Measurements from ENCODE around the gene SH2D5. TPM values are rescaled to one million over a fixed set of nuclear protein-coding genes. Genes with fewer than 3 reads are reported as not detected.

Gene SH2D5
- total RNA-seq, 1 donor from 2014 or later: 5.9 TPM

DNA sequence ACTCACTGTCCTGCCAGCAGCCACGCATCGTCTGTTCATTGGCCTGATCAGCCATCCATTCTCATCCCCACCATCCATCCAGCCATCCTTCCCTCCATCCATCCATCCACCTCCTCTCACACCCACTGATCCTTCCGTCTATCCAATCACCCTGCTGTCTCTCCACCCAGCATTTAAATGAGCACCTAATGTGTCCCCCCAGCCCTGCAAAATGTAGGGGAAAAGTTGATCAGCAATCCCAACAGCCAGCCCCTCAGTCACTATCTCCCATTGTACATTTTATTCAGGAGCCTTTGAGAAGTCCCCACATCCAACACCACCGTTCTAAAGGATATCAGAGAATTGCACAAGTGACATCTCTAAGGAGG is 60.3 kb downstream of the SH2D5 start:
- Histone ChIP-seq H2AFZ (ENCODE audit: low read depth, low read length) (no peak overlapping the region), H3K36me3 (ENCODE audit: insufficient read depth, low read length) (no peaks in the 10 kb centered on the region), H3K4me2 (ENCODE audit: low read length) (no peak overlapping the region), H3K9me3 (ENCODE audit: insufficient read depth, low read depth, low read length) (no peaks in the 10 kb centered on the region), H4K20me1 (ENCODE audit: insufficient read depth, low read length) (no peaks in the 10 kb centered on the region), H3K4me1 (ENCODE audit: insufficient read depth, low read length) (no peaks in the 10 kb centered on the region), H3K27me3 (ENCODE audit: insufficient read depth, low read length) (no peaks in the 10 kb centered on the region), H3K79me2 (ENCODE audit: insufficient read depth, low read length) (no peaks in the 10 kb centered on the region), H3K27ac (ENCODE audit: low read depth, low read length) (no peak overlapping the region), H3K9ac (ENCODE audit: low read length) (no peak overlapping the region), H3K4me3 (ENCODE audit: insufficient read depth, low read depth, low read length) (no peak overlapping the region)
- Mint-ChIP-seq H3K4me1 (ENCODE audit: low read depth, unreplicated experiment) (no peaks in the 10 kb centered on the region), H3K27ac (ENCODE audit: unreplicated experiment) (no peak overlapping the region), H3K4me3 (ENCODE audit: unreplicated experiment) (no peak overlapping the region), H3K9me3 (ENCODE audit: unreplicated experiment) (peaks cover 3% of the 10 kb centered on the region), H3K27me3 (ENCODE audit: low read depth, unreplicated experiment) (no peaks in the 10 kb centered on the region), H3K36me3 (ENCODE audit: low read depth, unreplicated experiment) (peaks cover 2% of the 10 kb centered on the region)
- TF ChIP-seq EZH2 (IDR thresholded peaks at IDR 0.05; ENCODE audit: insufficient read depth, low read length) (no peak), CTCF (IDR thresholded peaks at IDR 0.05; ENCODE audit: insufficient read depth, low read depth, low read length) (no peak)
- FAIRE-seq (no peak), DNase-seq (ENCODE audit: low read depth) (no peak)

GRCh38 chr1:20670936-20671335 is 61.6 kb downstream of the SH2D5 start:
- no peaks in the 10 kb centered on the region for H3K9me3 ChIP-seq (ENCODE audit: insufficient read depth, low read depth, low read length)
- Mint-ChIP-seq H3K36me3 (ENCODE audit: low read depth, unreplicated experiment) (peaks cover 2% of the 10 kb centered on the region), H3K27ac (ENCODE audit: unreplicated experiment) (no peak overlapping the region), H3K27me3 (ENCODE audit: low read depth, unreplicated experiment) (no peaks in the 10 kb centered on the region), H3K4me1 (ENCODE audit: low read depth, unreplicated experiment) (no peaks in the 10 kb centered on the region), H3K4me3 (ENCODE audit: unreplicated experiment) (no peak overlapping the region), H3K9me3 (ENCODE audit: unreplicated experiment) (peaks cover 3% of the 10 kb centered on the region)
- no peak overlapping the region for H3K9ac ChIP-seq (ENCODE audit: low read length)
- FAIRE-seq: no peak
- DNase-seq (ENCODE audit: low read depth): no peak
- TF ChIP-seq CTCF (IDR thresholded peaks at IDR 0.05; ENCODE audit: insufficient read depth, low read depth, low read length) (no peak), EZH2 (IDR thresholded peaks at IDR 0.05; ENCODE audit: insufficient read depth, low read length) (no peak)
- no peak overlapping the region for H3K27ac ChIP-seq (ENCODE audit: low read depth, low read length)
- H4K20me1 ChIP-seq (ENCODE audit: insufficient read depth, low read length): no peaks in the 10 kb centered on the region
- H3K4me3 ChIP-seq (ENCODE audit: insufficient read depth, low read depth, low read length): no peak overlapping the region
- H3K4me2 ChIP-seq (ENCODE audit: low read length): no peak overlapping the region
- H3K79me2 ChIP-seq (ENCODE audit: insufficient read depth, low read length): no peaks in the 10 kb centered on the region
- H3K36me3 ChIP-seq (ENCODE audit: insufficient read depth, low read length): no peaks in the 10 kb centered on the region
- H3K27me3 ChIP-seq (ENCODE audit: insufficient read depth, low read length): no peaks in the 10 kb centered on the region
- no peaks in the 10 kb centered on the region for H3K4me1 ChIP-seq (ENCODE audit: insufficient read depth, low read length)
- no peak overlapping the region for H2AFZ ChIP-seq (ENCODE audit: low read depth, low read length)

Other genes starting within 250 kb of the SH2D5 start
- gene CAMK2N1, start 246.5 kb downstream of the SH2D5 start, total RNA-seq: 17.5 and 18.9 TPM in 2 replicates
- 30.1 and 32.5 TPM in 2 replicates for gene MUL1, start 224.6 kb downstream of the SH2D5 start, total RNA-seq
- gene FAM43B, start 180.1 kb downstream of the SH2D5 start, total RNA-seq: 0.22 and 0.27 TPM in 2 replicates
- gene CDA, start 143.6 kb downstream of the SH2D5 start, total RNA-seq: not detected in 2 replicates
- gene PINK1, start 99.2 kb downstream of the SH2D5 start, total RNA-seq: 25.0 and 25.6 TPM in 2 replicates
- gene DDOST, start 71.3 kb downstream of the SH2D5 start, total RNA-seq: 327 and 331 TPM in 2 replicates
- gene KIF17, start 14.7 kb downstream of the SH2D5 start, total RNA-seq: 2.2 and 2.3 TPM in 2 replicates
- gene HP1BP3, start 54.6 kb upstream of the SH2D5 start, total RNA-seq: 135 and 156 TPM in 2 replicates